Left lung (tissue), 10 donors: Measurements from ENCODE around the gene YDJC. TPM values are rescaled to one million over a fixed set of nuclear protein-coding genes. Genes with fewer than 3 reads are reported as not detected.

Experiments used
- ATAC-seq: fragments of 200-7000 bp; cut with Tn5 transposase; one replicate; pipeline ENCODE4 v1.9.1; 2020; ENCODE audit warnings: moderate library complexity
- DNase-seq, 4 donors: peaks; one replicate each; pipeline ENCODE4 v3.0.0-alpha.2; 2013 to 2020
- H3K27ac ChIP-seq, 2 donors: fragments of 200-600 bp; sonication (generic) in 1 of 2; one replicate each; pipeline versions ENCODE4 v1.5.0 to v1.8.0; 2020 to 2021
- H3K27me3 ChIP-seq, 2 donors: fragments of 200-600 bp; sonication (generic) in 1 of 2; one replicate each; pipeline versions ENCODE4 v1.5.0 to v1.8.0; 2020 to 2021
- H3K36me3 ChIP-seq, 2 donors: fragments of 200-600 bp; sonication (generic) in 1 of 2; one replicate each; pipeline versions ENCODE4 v1.5.0 to v1.8.0; 2020 to 2021
- H3K4me1 ChIP-seq, 2 donors: fragments of 200-600 bp; one replicate each; pipeline ENCODE4 v1.8.0; 2021
- H3K4me3 ChIP-seq, 2 donors: fragments of 200-600 bp; sonication (generic) in 1 of 2; one replicate each; pipeline versions ENCODE4 v1.5.0 to v1.8.0; 2020 to 2021; ENCODE audit warnings: mild to moderate bottlenecking in 1 of 2
- H3K9me3 ChIP-seq, 2 donors: fragments of 200-600 bp; sonication (generic) in 1 of 2; one replicate each; pipeline versions ENCODE4 v1.5.0 to v1.8.0; 2020 to 2021
- intact Hi-C, 2 donors: fragments of 100-400 bp; cut with DNase I; formaldehyde crosslinking; loops; one replicate each; pipeline versions ENCODE4 v1.11.2 to v1.14.2; 2022
- polyA plus RNA-seq, 6 donors: library from polyadenylated mRNA; unstranded; fragments of 120-200 nt; gene quantifications; one replicate each; pipeline ENCODE4 v1.2.1, GENCODE V29; 2013; ENCODE audit not compliant: insufficient read length in 6 of 6
- total RNA-seq, 2 donors: library from RNA; stranded (reverse); fragmentation: NEBNext Ultra II Directional; extraction: Animal tissue kit (Norgen Biotek cat#: 25700); gene quantifications; one replicate each; pipeline ENCODE4 v1.2.1, GENCODE V29; 2021
- TF ChIP-seq, protein P1 (sequence below), 2 donors: fragments of 200-600 bp; sonication (generic) in 1 of 2; IDR thresholded peaks; one replicate each; pipeline versions ENCODE4 v1.5.0 to v1.8.0; 2021; ENCODE audit warnings: antibody characterized with exemption in 2 of 2
- donor health status: DM: no; HTN: yes; CAD: no.
- donor health status: DM: no; HTN: no; CAD: no.

Gene YDJC
- total and polyA plus RNA-seq, 8 donors: 6.2 to 17.2 (median 10.6) TPM

DNA sequence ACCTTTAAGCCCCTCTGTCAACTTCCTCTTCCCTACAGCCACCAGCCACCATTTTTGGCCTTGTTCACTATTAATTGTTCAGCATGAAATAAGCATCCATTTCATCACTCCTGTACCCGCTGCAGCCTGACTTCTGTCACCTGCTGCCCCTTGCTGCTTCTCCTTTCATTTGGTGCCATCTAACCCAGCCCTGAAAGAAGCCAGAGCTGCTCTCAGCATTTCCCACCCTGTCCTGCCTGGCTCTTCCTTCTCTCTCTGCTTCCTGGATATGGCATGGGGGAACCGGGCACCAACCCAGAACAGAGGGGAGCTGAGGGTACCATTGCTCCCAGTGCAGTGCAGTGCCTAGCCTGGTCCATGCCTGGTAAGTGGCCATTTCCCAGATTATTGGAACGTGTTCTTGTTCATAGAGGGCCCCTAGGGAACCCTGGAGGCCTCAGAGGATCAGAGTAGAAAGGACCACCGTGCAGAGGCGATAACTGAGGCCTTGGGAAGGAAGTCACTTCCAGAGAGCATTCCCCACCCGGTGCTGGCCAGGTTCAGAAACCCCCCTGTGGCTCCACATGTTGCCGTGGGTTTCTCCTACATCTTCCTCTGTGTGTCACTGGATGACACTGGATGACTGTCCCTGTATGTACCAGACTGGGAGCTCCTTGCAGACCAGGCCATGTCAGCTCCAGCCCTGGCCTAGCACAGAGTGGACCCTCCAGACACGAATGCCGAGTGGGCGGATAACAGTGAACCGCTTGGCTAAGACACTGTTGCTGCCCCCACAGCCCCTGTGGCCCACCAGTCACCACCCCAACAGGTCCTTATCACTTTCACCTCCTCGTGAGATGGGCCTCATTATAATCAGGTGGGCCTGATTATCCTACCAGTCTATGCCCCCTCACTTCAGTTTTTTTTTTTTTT, 4.7 kb downstream of the YDJC start:
- DNase-seq (peak in 1 of 4 donors; percentile 40), ATAC-seq (no peak)
- no peak overlapping the region for H3K4me3 ChIP-seq
- peaks cover 7 to 73% of the 10 kb centered on the region in 2 donors for H3K4me1 ChIP-seq
- no peaks in the 10 kb centered on the region for H3K9me3 ChIP-seq
- TF ChIP-seq, protein P1, sequence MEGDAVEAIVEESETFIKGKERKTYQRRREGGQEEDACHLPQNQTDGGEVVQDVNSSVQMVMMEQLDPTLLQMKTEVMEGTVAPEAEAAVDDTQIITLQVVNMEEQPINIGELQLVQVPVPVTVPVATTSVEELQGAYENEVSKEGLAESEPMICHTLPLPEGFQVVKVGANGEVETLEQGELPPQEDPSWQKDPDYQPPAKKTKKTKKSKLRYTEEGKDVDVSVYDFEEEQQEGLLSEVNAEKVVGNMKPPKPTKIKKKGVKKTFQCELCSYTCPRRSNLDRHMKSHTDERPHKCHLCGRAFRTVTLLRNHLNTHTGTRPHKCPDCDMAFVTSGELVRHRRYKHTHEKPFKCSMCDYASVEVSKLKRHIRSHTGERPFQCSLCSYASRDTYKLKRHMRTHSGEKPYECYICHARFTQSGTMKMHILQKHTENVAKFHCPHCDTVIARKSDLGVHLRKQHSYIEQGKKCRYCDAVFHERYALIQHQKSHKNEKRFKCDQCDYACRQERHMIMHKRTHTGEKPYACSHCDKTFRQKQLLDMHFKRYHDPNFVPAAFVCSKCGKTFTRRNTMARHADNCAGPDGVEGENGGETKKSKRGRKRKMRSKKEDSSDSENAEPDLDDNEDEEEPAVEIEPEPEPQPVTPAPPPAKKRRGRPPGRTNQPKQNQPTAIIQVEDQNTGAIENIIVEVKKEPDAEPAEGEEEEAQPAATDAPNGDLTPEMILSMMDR (IDR thresholded peaks at IDR 0.05): no peak
- peak overlapping the region in 1 of 2 donors; percentile 37 for H3K27ac ChIP-seq
- intact Hi-C loops: no loop called here
- peaks cover 0 to 38% of the 10 kb centered on the region in 2 donors for H3K36me3 ChIP-seq
- H3K27me3 ChIP-seq: no peaks in the 10 kb centered on the region

GRCh38 chr22:21624120-21624879, 5.5 kb downstream of the YDJC start:
- ATAC-seq (no peak), DNase-seq (peak in 1 of 4 donors; percentile 60)
- no peak overlapping the region for H3K4me3 ChIP-seq
- intact Hi-C loops: no loop called here
- peaks cover 7 to 70% of the 10 kb centered on the region in 2 donors for H3K4me1 ChIP-seq
- peaks cover 0 to 42% of the 10 kb centered on the region in 2 donors for H3K36me3 ChIP-seq
- TF ChIP-seq, protein P1 (IDR thresholded peaks at IDR 0.05): no peak
- no peaks in the 10 kb centered on the region for H3K9me3 ChIP-seq
- peak overlapping the region in 1 of 2 donors; percentile 37 for H3K27ac ChIP-seq
- H3K27me3 ChIP-seq: no peaks in the 10 kb centered on the region

- intact Hi-C loops: no loop called here
- Histone ChIP-seq H3K4me1 (peaks cover 7 to 63% of the 10 kb centered on the region in 2 donors), H3K36me3 (peaks cover 0 to 49% of the 10 kb centered on the region in 2 donors), H3K4me3 (no peak overlapping the region), H3K9me3 (no peaks in the 10 kb centered on the region), H3K27me3 (no peaks in the 10 kb centered on the region), H3K27ac (no peak overlapping the region)
- TF ChIP-seq, protein P1 (IDR thresholded peaks at IDR 0.05): no peak
- DNase-seq: peak in 1 of 4 donors; percentile 53
- ATAC-seq: no peak
These were observed 6.2 kb downstream of the YDJC start for GRCh38 chr22:21623648-21623970.

GRCh38 chr22:21622919-21623647, 6.7 kb downstream of the YDJC start:
- no peak overlapping the region for H3K4me3 ChIP-seq
- H3K4me1 ChIP-seq: peaks cover 7 to 58% of the 10 kb centered on the region in 2 donors
- no peaks in the 10 kb centered on the region for H3K9me3 ChIP-seq
- H3K27ac ChIP-seq: no peak overlapping the region
- no peak for ATAC-seq
- DNase-seq: peak in 1 of 4 donors; percentile 34
- peaks cover 0 to 49% of the 10 kb centered on the region in 2 donors for H3K36me3 ChIP-seq
- TF ChIP-seq, protein P1 (IDR thresholded peaks at IDR 0.05): no peak
- H3K27me3 ChIP-seq: no peaks in the 10 kb centered on the region
- intact Hi-C loops: no loop called here
